K562 (cell line): Measurements from ENCODE around the gene NDUFB10.
"Not testable (repeated sequence)": the region's sequence is repeated elsewhere in the genome, so short reads cannot be mapped to it uniquely, and the experiment has no call there.

Experiments
- CTCF ChIP-seq, 3 experiments: IDR thresholded peaks in 2 of 3; conservative IDR thresholded peaks in 1 of 3; 2 replicates each; pipeline ENCODE4 v1.5.1; 2011 to 2012; ENCODE audit warnings: low read length in 3 of 3, mild to moderate bottlenecking in 3 of 3, control low read depth in 2 of 3, improper control_type of control experiment in 1 of 3, inconsistent platforms in 1 of 3, low read depth in 1 of 3, mixed read lengths in 1 of 3, moderate library complexity in 1 of 3; ENCODE audit not compliant: insufficient read depth in 2 of 3
- GABPA ChIP-seq: fragments of 200-800 bp; sonication (Bioruptor generic); conservative IDR thresholded peaks from 2 replicates; pipeline ENCODE4 v1.6.1; 2016; ENCODE audit warnings: low read depth, missing genetic modification characterization, missing compliant biosample characterization
- PHTF2 ChIP-seq: fragments of 250-450 bp; sonication (Bioruptor Pico); IDR thresholded peaks from 2 replicates; pipeline ENCODE4 v1.5.0; 2021; ENCODE audit warnings: mild to moderate bottlenecking
- TAF1 ChIP-seq: IDR thresholded peaks from 2 replicates; pipeline ENCODE4 v1.6.1; 2011; ENCODE audit warnings: mild to moderate bottlenecking, low read length, moderate library complexity; ENCODE audit not compliant: insufficient read depth, control insufficient read depth, severe bottlenecking; ENCODE audit errors: extremely low read depth

- TF ChIP-seq PHTF2 (CRISPR knock-in tag); TAF1; GABPA (tag); CTCF (IDR thresholded peaks at IDR 0.05 in 2 of 3, conservative IDR thresholded peaks at IDR 0.05 in 1 of 3; ENCODE audit: insufficient read depth in 2 of 3, low read depth in 1 of 3, low read length in 3 of 3): not testable (repeated sequence)
Measured at GRCh38 chr16:1958143-1958491, 1.2 kb upstream of the NDUFB10 start.
